OCI-LY3 (cell line): Measurements from ENCODE around the gene BTBD9.
A peak's percentile ranks its signal among the peaks of the same experiment; 100 is the strongest.

Experiments
- H2AFZ ChIP-seq: fragments of 200-600, 300-600 bp; shearing (Covaris generic); 2 replicates; pipeline ENCODE4 v1.6.0; 2014; ENCODE audit warnings: antibody characterized with exemption, low read depth, low read length
- H3K27ac ChIP-seq: fragments of 200-600, 300-600 bp; sonication (generic); 2 replicates; pipeline ENCODE4 v1.5.1; 2014; ENCODE audit warnings: mild to moderate bottlenecking, low read length, moderate library complexity, mixed read lengths
- H3K27me3 ChIP-seq: fragments of 200-600, 300-600 bp; sonication (generic); 2 replicates; pipeline ENCODE4 v1.6.1; 2014; ENCODE audit warnings: low read depth, low read length, mixed read lengths
- H3K36me3 ChIP-seq: fragments of 200-600, 300-600 bp; sonication (generic); replicated peaks from 2 replicates; pipeline ENCODE3; 2014; ENCODE audit warnings: low read depth, low read length, mixed read lengths
- H3K4me1 ChIP-seq: fragments of 300-600, 200-600 bp; sonication (generic); 2 replicates; pipeline ENCODE4 v1.6.1; 2014; ENCODE audit warnings: low read length, mixed read lengths
- H3K4me2 ChIP-seq: fragments of 200-600, 300-600 bp; sonication (generic); 2 replicates; pipeline ENCODE4 v1.6.1; 2014; ENCODE audit warnings: low read length, mixed read lengths
- H3K4me3 ChIP-seq: fragments of 300-600, 200-600 bp; sonication (generic); 2 replicates; pipeline ENCODE4 v1.5.1; 2014; ENCODE audit warnings: antibody characterized with exemption, mild to moderate bottlenecking, low read length, moderate library complexity
- H3K79me2 ChIP-seq: fragments of 300-600, 200-600 bp; shearing (Covaris generic); 2 replicates; pipeline ENCODE4 v1.6.1; 2014; ENCODE audit warnings: mild to moderate bottlenecking, low read length, mixed read lengths
- H3K9ac ChIP-seq: fragments of 300-600, 200-600 bp; shearing (Covaris generic); 2 replicates; pipeline ENCODE4 v1.6.0; 2014; ENCODE audit warnings: mild to moderate bottlenecking, low read length, moderate library complexity
- H3K9me3 ChIP-seq: fragments of 200-600, 300-600 bp; shearing (Covaris generic); 2 replicates; pipeline ENCODE4 v1.6.1; 2014; ENCODE audit warnings: low read length, mixed read lengths; ENCODE audit not compliant: insufficient read depth
- H4K20me1 ChIP-seq: fragments of 200-600, 300-600 bp; sonication (generic); 2 replicates; pipeline ENCODE4 v1.6.1; 2016; ENCODE audit warnings: low read length, mixed read lengths; ENCODE audit not compliant: insufficient read depth
- CTCF ChIP-seq: fragments of 200-600, 300-600 bp; sonication (generic); IDR thresholded peaks from 2 replicates; pipeline ENCODE4 v1.5.1; 2014; ENCODE audit warnings: antibody characterized with exemption, low read length, low read depth
- EZH2phosphoT487 ChIP-seq: fragments of 200-600 bp; shearing (Covaris generic); IDR thresholded peaks from 2 replicates; pipeline ENCODE4 v1.6.1; 2018; ENCODE audit warnings: antibody characterized with exemption, mixed run types, low read depth

Gene BTBD9

DNA sequence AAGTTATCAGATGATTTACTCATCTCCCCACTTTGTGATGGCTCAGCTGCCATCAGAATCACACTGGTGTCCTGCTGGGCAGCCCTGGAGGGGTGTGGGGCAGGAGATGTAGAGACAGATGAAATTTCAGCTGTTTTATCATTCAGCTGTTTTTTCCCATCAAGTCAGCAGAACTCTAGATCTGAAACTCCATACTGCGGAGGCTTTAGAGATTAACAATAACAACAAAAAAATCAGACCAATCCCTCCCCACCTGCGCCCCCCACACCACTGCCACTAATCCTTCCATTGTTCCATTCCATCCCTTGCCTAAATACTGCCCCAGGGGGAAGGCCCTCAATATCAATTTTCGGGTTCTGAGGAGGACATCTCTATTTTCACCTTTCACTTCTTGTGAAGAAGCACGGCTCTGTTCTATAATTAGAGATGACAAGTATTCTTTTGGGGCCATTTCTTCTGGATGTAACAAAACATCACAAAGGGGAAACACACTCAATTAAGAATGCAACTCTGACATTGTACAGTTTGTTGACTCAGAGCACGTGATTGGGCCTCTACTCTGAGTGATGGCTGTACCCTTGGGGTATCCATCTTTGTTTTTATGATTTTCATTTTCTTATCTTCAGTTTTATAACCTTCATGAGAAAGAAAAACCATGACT lies 423.9 kb downstream of the BTBD9 start:
- TF ChIP-seq EZH2phosphoT487 (no peak), CTCF (no peak)
- no peaks in the 10 kb centered on the region for H3K36me3 ChIP-seq
- H3K4me2 ChIP-seq = peak overlapping the region; percentile 5; the same call in 1 of the 2 replicates
- H3K4me3 ChIP-seq = no peak overlapping the region
- peaks cover 15% of the 10 kb centered on the region for H3K4me1 ChIP-seq
- no peak overlapping the region for H3K27ac ChIP-seq
- no peaks in the 10 kb centered on the region for H4K20me1 ChIP-seq
- no peak overlapping the region for H2AFZ ChIP-seq
- no peaks in the 10 kb centered on the region for H3K9me3 ChIP-seq
- no peaks in the 10 kb centered on the region for H3K79me2 ChIP-seq
- H3K27me3 ChIP-seq = no peaks in the 10 kb centered on the region
- H3K9ac ChIP-seq = no peak overlapping the region

DNA sequence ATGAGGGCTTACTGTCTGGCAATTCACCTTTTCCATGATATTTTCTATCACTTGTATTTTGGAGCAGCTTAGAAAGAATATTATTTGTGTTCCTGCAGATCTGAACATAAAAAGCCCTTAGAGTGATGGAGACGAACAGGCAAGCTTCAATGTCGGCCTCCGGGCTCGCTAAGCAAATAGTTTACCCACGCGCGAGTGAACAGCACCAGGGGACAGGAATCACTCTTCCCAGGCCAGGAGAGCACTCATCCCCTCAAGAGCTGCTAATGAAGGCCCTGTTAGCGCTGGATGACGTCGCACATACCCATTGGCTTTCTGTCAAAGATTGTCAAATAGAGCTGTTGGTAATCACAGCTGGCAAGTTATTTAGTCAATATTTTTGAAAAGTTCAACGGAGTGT lies 424.5 kb downstream of the BTBD9 start:
- Histone ChIP-seq H3K9ac (no peak overlapping the region), H3K9me3 (no peaks in the 10 kb centered on the region), H3K79me2 (no peaks in the 10 kb centered on the region), H4K20me1 (no peaks in the 10 kb centered on the region), H2AFZ (no peak overlapping the region), H3K4me1 (peaks cover 15% of the 10 kb centered on the region), H3K27ac (no peak overlapping the region), H3K27me3 (no peaks in the 10 kb centered on the region), H3K36me3 (no peaks in the 10 kb centered on the region), H3K4me2 (no peak overlapping the region), H3K4me3 (no peak overlapping the region)
- TF ChIP-seq CTCF = no peak
- no peak for TF ChIP-seq EZH2phosphoT487

GRCh38 chr6:38214159-38214558 lies 425.6 kb downstream of the BTBD9 start:
- Histone ChIP-seq H3K4me1 (peaks cover 15% of the 10 kb centered on the region), H4K20me1 (no peaks in the 10 kb centered on the region), H3K79me2 (no peaks in the 10 kb centered on the region), H3K9ac (no peak overlapping the region), H3K27ac (no peak overlapping the region), H3K9me3 (no peaks in the 10 kb centered on the region), H3K36me3 (no peaks in the 10 kb centered on the region), H2AFZ (no peak overlapping the region), H3K4me3 (no peak overlapping the region), H3K4me2 (no peak overlapping the region), H3K27me3 (no peaks in the 10 kb centered on the region)
- TF ChIP-seq CTCF = no peak

DNA sequence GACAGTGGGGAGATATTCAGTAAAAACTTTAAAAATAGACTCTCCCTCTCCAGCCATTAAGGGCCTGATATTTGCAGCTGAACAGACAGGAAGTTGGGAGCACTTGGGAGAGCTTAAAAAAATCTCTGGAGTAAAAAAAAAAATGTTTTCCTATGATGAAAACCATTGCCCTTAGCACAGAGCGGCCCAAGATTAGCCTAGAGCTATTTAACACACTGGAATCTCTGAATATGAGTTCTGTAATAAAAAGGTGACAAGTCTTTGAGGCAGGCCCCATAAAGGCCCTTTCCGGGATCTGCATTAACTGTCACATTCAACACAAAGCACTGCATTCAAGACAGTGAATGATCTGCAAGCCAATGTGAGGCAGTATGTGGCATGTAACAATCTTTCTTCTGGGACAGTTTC lies 426.5 kb downstream of the BTBD9 start:
- Histone ChIP-seq H3K27ac (no peak overlapping the region), H3K79me2 (no peaks in the 10 kb centered on the region), H3K36me3 (no peaks in the 10 kb centered on the region), H3K4me2 (no peak overlapping the region), H2AFZ (no peak overlapping the region), H4K20me1 (no peaks in the 10 kb centered on the region), H3K9me3 (no peaks in the 10 kb centered on the region), H3K9ac (no peak overlapping the region), H3K27me3 (no peaks in the 10 kb centered on the region), H3K4me1 (peaks cover 15% of the 10 kb centered on the region), H3K4me3 (no peak overlapping the region)
- TF ChIP-seq CTCF (no peak), EZH2phosphoT487 (no peak)
